ENCODE results near the gene STXBP5.
"Not testable (repeated sequence)": the region's sequence is repeated elsewhere in the genome, so short reads cannot be mapped to it uniquely, and the experiment has no call there.

STXBP5 gene

DNA sequence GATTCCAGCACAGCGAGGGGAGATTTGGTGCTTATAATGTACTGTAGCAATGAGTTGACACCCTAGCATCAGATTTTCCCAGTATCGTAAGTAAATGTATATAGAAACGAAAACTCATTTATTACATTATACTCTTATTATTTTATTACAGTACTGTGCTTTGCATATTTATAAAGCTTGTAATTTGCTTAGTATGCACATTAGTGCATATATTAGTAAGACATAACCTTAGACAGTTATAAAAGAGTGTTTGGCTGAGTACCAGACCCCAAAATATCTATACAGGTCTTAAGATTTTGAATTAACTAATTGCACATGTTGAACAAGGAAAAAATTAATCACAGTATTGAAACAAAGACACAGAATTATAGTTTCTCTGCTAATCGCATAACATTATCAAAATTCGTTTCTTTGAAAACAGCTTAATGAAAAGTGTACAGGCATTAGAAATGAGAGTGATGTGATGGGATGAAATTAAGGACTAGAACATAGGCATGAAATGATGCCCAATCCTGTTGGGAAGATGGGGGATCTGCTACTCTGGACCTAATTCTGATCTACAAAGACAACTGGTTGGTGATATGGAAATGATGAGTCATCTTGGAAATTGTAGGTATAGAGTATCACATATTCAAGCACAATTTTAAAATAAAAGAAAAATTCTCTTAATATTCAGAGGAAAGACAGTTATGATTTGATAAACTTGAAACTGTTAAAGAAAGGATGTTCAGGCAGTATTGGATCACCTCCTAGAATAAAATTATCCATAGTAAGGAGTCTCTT lies 42.8 kb downstream of the STXBP5 start:
- DNase-seq (ENCODE audit: low read depth in 2 of 2): no peak

DNA sequence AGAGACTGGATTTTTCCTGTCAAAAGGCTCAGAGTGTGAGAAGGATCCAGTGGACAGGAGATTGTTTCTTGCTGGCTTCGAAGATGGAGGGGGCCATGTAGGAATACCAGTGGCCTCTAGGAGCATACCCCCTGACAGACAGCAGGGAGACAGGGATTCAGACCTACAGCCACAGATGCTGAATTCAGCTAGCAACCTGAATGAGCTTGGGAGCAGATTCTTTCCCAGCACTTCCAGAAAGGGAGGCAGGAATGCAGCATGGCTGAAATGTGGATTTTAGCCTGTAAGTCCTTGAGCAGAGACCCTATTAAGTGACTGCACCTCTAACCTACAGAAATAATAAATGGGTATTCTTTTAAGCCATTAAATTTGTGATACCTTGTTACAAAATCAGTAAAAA lies 44.6 kb downstream of the STXBP5 start:
- DNase-seq (ENCODE audit: low read depth in 2 of 2): no peak

DNA sequence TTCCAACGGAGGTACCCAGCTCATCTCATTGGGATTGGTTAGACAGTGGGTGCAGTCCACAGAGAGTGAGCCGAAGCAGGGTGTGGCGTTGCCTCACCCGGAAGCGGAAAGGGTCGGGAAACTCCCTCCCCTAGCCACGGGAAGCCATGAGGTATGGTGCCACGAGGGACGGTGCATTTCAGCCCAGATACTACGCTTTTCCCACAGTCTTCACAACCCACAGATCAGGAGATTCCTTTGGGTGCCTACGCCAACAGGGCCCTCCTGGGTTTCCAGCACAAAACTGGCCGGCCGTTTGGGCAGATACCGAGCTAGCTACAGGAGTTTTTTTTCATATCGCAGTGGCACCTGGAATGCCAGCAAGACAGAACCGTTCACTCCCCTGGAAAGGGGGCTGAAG lies 46.9 kb downstream of the STXBP5 start:
- no peak for DNase-seq (ENCODE audit: low read depth in 2 of 2)

DNA sequence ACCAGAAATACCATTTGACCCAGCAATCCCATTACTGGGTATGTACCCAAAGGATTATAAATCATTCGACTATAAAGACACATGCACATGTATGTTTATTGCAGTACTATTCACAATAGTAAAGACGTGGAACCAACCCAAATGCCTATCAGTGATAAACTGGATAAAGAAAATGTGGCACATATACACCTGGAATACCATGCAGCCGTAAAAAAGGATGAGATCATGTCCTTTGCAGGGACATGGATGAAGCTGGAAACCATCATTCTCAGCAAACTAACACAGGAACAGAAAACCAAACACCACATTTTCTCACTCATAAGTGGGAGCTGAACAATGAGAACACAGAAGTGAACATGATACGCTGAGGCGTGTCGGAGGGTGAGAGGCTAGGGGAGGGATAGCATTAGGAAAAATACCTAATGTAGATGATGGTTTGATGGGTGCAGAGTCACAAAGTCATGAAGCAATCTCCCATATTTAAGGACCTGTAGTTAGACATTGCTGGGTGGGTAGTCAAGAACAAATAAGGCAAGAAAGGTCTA lies 50.8 kb downstream of the STXBP5 start:
- not testable (repeated sequence) for DNase-seq (ENCODE audit: low read depth in 2 of 2)

DNA sequence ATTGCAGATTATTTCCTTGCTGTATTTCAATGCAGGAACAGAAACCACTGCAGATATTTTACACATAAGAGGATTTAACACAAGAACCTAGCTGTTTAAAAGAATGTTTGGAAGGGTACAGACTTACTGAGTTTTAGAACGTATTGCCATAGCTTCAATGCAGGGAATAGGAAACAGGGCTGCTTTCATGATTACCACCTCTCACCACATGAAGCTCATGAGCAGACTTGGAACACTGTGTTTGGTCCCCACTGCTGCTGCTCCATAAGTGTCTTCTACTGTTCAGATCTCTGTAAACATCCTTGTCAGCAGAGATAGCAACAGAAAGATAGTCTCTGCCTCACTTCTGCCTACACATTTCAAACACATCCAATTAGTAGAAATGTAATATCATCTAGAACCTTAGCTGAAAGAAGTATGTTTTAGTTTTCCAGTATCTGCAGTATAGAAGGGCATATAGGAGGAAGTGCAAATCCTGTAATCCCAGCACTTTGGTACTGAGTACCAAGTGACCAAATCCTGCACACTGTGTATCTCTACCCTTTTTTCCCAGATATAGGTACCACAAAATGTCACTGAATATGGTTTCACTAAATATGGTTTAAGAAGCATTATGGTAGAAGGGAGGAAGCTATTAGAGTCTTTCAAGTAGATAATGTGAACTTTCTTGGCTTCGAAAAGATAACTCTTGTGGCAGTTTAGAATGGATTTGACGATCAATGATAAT lies 51.9 kb downstream of the STXBP5 start:
- DNase-seq (ENCODE audit: low read depth in 2 of 2): no peak

DNA sequence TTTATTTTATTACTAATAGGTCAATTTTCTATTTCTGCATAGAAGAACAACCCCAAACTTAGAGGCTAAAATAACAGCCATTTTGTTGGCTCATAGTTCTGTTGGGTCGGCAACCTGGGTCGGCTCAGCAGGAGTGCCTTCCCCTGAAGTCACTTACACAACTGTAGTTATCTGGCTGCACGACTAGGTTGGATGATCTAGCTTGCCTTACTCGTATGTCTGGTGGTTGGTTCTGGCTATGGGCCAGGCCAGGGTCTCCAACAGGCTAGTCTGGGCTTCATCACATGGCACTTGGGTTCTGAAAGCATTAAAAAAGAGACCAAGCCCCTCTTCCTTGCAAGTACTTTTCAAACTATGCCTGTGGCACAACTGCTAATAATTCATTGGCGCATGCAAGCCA lies 53.5 kb downstream of the STXBP5 start:
- DNase-seq (ENCODE audit: low read depth in 2 of 2): no peak

DNA sequence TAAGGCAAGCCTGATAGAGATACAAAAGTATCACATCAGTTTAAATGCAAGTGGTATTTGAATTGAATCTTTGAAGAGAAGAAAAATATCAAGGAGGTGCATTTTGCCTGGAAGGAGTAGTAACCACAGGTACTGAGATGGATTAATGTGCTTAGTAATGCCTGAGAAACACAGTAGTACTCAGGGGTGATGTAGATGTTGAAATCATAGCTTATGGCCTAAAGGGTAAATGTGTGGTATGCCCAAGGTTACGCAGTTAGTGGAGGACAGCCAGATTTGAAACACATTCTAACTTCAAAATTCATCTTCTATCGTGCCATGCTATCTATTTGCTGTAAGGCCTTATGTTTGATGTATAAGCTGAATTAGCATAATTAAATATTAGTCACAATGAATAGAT lies 55.9 kb downstream of the STXBP5 start:
- no peak for DNase-seq (ENCODE audit: low read depth in 2 of 2)

DNA sequence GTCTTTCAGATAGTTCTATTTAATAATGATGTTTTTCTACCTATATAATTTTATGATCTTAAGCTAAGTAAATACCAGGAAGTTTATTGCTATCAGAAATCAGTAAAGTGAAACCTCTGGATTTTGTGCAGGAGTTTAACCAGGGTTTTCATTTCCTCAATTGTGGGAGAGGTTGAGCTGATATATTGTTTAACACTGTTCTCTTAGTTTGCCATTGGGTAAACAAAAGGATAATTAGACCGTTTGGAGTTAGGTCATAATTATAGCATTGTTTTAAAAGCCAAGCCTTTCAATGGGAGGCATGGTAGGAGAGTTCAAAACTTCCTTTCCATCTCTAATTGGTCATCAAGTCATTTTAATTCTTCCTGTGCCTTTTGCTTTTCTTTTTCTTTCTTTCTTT lies 58.7 kb downstream of the STXBP5 start:
- DNase-seq (ENCODE audit: low read depth in 2 of 2): no peak

DNA sequence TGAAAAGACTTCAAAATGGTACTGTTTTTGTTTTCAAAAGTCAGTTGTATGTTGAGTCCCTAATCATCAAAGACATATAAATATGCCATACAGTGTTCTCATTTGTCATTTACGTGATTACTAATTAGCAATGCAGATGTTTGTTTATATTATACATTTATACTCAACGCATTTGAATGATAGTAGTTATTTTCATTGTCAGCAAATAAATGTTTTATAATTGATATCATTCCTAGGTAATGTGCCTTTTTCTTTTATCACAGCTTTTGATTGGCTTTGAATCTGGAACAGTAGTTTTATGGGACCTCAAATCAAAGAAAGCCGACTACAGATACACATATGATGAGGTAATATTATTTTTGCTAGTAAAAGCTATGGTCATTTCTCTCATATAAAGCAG lies 62.6 kb downstream of the STXBP5 start:
- no peak for DNase-seq (ENCODE audit: low read depth in 2 of 2)

DNA sequence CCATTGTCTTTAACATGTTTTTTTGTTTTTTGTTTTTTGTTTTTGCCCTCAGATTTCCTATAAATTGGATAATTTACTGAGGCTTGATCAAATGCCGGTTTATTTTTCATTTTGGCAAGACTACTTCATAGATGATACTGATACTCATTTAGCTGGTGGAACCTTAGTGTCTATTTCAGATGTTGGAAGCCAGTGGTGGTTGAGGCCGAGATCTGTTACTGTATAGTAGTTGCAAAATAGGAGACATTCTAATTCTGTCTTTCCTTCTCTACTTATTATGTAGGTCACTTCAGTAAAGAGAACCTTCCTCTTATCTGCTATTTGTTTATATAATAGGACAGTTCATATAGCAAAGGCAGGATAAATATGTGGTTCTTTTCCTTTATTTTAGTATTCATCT lies 63.4 kb downstream of the STXBP5 start:
- no peak for DNase-seq (ENCODE audit: low read depth in 2 of 2)

DNA sequence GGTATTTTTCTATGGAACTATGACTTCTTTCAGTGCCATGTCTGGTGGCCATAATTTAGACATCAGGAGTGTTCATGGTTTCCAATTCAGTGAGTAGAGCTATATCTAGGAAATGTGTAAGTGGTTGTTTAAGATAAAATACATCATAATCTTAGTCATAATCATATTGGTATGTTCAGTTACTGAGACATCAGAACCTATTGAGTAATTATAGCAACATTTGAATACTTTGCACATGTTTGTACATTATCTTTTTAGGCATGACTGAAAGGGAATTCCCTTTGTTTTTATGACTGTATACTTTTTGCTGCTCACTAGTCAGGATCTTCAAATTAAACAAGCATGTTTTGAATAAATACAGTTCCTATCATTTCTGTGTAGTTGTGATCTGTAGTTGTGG lies 64.0 kb downstream of the STXBP5 start:
- no peak for DNase-seq (ENCODE audit: low read depth in 2 of 2)

DNA sequence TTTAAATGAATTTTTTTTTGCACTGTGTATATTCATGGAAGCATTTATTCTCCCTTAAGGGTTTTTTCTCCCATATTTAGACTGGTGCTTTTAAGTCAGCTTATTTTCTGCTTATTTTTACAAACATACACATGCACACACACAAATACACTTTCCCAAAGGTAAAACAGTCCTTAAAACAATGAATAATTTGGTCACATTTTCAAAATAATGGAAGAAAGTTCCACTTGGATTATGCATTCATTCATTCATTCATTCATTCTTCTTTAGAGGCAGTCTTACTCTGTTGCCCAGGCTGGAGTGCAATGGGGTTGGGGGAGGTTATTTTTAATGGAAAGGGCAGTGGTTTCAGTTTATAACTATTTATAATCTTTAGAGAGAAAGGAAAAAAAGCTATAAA lies 69.8 kb downstream of the STXBP5 start:
- DNase-seq (ENCODE audit: low read depth in 2 of 2): no peak

DNA sequence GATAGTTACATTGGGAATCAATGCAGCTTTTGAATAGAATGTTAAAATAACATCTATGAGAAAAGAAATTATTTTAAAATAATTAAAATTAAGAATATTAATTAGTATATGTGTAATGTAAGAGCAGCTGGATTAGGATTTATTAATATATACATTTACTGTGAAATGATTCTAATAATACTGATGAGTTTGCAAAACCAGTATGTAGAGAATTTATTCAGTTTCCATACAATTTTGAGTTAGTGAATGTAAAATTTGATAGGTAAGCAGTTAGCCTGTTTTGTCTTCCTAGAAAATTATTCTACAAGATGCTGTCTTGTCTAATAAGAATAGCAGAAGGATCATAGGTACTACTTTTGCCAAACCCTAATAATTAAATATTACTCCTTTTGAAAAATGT lies 70.6 kb downstream of the STXBP5 start:
- DNase-seq (ENCODE audit: low read depth in 2 of 2): no peak

DNA sequence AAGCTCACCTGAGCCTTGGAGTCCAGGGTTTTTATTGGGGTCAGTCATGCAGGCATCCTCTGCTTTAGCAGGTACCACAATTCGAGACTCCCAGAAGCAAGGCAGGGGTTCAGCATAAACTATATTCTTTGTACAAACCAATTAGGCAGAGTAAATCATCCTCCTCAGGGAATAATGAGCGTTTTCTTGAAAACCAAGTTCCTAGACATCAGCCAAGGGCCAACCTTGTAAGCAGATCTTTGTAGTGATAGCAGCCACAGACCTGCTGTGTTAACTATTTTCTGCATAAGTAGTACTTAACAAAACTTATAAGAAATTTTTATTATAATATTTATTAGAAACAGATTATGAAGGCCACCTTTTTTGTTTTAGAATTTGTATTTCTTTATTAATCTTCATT lies 74.7 kb downstream of the STXBP5 start:
- DNase-seq (ENCODE audit: low read depth in 2 of 2): no peak

DNA sequence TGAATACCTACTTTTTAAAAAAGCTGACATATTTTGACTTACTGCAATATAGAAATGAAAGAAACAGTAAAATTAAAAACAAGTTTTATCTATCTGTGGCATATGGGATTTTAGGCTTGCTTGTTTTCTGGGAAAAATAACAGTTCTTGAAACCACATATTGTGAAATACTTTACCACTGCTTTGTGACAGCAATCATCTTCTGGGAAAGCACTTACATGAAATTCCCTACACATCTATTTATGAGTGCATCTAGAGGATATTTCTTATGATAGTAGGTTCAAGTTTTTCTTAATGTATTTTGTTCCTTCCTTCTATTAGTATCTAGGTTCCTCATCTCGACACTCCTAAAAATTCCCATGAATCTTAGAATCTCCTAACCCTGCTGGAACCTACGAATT lies 75.2 kb downstream of the STXBP5 start:
- DNase-seq (ENCODE audit: low read depth in 2 of 2): no peak

DNA sequence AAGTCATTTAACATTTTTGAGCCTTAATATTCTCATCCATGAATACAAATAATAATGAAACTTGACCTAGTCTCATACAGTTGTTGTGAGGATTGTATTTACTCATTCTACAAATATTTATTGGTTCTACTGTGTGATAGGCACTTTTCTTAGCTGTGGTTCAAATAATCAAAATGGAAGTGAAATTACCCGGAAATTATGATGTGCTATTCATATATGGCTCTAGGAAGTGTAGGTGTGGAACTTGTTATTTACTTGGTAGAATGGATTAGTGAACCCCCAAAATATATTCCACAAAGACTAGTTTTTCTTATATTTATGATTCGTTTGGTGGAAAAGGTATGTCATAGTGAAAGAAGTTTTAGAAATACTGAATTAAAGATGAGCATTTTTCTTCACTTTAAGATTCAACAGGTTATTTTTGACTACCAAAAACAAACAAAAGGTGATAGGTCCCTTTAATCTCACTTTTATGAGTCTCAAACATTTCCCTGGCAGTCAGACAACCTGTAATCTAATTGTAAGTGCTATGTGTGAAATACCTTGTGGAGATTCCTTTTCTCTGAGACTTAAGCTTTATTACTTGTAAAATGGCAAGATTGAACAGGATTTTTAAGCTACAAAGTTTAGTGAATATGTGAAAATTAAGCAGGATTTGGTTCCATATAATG lies 77.8 kb downstream of the STXBP5 start:
- no peak for DNase-seq (ENCODE audit: low read depth in 2 of 2)

DNA sequence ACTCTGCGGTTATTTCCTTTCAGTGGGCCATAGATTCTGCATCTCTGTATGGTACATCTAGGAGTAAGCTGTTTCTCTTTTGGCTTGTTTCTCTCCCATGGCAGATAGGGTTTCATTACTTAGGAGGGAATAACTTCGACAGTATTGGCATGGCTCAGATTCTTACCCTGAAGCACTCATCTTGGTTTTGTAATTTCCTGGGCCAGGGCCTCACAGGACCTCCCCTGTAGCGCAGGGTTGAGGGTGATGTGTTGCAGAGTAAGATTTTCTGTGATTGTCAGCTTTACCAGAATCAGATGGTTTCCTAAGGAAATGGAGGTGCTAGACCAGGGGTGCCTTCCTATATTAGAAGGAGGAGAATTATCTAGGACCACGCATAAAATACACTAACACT lies 78.3 kb downstream of the STXBP5 start:
- DNase-seq (ENCODE audit: low read depth in 2 of 2): no peak

DNA sequence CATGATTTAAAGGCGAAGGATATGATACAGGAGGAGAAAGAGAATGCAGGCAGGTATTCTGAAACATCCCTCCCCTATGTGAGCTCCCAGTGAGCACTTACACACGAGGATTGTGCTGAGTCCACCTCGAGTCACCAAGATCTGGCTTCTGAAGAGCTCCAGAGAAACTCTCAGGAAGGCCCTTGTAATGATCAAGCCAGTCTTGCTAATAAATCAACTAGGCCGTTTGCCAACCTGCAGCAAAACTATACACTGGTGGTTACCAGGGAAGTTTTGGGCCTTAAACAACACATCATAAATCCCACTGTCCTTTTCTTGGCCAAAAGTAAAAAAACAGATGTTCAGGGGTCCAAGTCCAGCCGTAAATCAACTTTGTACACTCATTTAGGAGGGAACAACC lies 79.2 kb downstream of the STXBP5 start:
- DNase-seq (ENCODE audit: low read depth in 2 of 2): no peak

DNA sequence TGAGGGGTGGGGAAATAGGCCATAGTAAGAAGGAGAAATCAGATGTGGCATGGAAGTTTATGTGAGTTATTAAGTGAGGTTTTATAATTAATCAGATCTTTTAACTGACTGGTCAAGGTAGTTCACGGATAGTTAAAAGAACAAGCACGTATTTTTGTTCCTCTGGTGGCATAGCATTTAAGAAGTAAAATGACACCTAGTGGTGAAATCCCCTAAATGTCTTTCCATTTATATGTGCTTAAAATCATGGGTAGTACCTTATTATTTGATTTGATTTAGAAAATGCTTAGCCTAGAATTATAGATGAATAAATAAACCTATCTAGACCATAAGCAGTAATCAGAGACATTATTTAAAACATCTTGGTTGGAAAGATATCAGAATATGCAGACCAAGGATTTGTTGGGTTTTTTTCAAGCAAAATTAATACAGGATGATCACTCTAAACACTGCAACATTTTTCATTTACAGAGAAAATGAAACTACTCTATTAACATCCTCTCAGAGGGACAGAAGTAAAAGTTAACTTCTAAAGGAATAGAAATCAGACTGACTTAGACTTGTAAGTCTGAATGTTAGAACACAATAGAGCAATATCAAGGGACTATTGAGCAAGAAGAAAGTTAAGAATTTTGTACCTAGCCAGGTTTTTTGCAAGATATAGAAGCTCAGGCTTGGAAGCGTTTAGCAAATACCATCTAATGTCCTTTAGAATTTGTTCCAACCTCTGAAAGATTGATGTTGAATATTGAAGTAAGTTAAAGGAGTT lies 81.1 kb downstream of the STXBP5 start:
- no peak for DNase-seq (ENCODE audit: low read depth in 2 of 2)

DNA sequence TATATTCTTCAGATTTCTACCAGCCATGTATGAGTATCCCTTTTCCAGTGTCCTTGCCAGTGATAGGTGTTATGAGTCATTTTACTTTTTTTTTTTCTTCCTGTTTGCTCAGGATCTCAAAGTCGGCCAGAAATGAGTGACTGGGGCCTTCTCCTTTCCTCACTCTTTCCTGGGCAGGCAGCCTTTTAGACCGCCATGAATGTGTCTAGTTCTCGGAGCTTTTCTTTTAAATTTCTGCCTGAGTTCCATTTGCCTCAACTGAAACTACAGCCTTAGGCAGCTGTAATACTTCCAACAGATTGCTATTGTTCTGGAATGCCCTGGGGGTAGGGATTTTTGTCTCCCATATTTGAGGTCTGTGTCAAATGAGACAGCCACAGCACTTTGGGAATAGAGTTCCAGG lies 83.7 kb downstream of the STXBP5 start:
- no peak for DNase-seq (ENCODE audit: low read depth in 2 of 2)

DNA sequence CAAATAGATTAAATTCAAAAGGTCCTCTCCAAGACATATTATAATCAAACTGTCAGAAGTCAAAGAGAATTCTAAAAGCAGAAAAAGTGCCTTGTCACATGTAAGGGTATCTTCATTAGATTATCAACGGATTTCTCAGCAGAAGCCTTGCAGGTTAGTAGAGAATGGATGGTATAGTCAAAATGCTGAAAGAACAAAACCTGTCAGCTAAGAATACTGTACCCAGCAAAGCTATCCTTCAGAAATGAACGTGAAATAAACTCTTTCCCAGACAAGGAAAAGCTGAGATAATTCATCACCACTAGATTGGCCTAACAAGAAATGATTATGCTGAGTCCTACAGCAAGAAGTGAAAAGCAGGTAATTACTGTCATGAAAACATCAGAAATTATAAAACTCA lies 92.9 kb downstream of the STXBP5 start:
- no peak for DNase-seq (ENCODE audit: low read depth in 2 of 2)

Data from stimulated activated CD8-positive, alpha-beta memory T cell treated with anti-CD3 and anti-CD28 coated beads, Interleukin-7, amount 100 ng/mL, for 4 hours (primary cell).